K562 treated with DMSO at 1 percent for 4 hours (cell line): ENCODE results near the gene RSL24D1. TPM values are rescaled to one million over a fixed set of nuclear protein-coding genes. Genes with fewer than 3 reads are reported as not detected.

ENCODE experiments used
- total RNA-seq: library from RNA; unstranded; fragments of 300-600 nt; gene quantifications from 2 replicates; pipeline ENCODE4 v1.2.3, GENCODE V29; 2022; ENCODE audit not compliant: insufficient read depth

RSL24D1 gene
- 130 and 143 TPM in 2 replicates for total RNA-seq

GRCh38 chr15:55196458-55197361, at the start of gene RSL24D1:
TSS of gene RSL24D1 (minus strand) at chr15:55196941. CDS start at chr15:55196890, 51 bp downstream.

Other genes with a start within 250 kb of the RSL24D1 start
- gene RAB27A, start 92.9 kb upstream of the RSL24D1 start, total RNA-seq: 34.3 and 37.0 TPM in 2 replicates
- gene PIGBOS1, start 122.2 kb upstream of the RSL24D1 start, total RNA-seq: 28.7 and 62.1 TPM in 2 replicates
- gene PIGB, start 122.3 kb upstream of the RSL24D1 start, total RNA-seq: 6.9 and 8.4 TPM in 2 replicates
- gene CCPG1, start 211.4 kb upstream of the RSL24D1 start, total RNA-seq: 80.7 and 86.6 TPM in 2 replicates
- 2.5 and 8.7 TPM in 2 replicates for gene PIERCE2, start 211.6 kb upstream of the RSL24D1 start, total RNA-seq